HG02943 (cell line): Measurements from ENCODE around the gene HMGCLL1.

ENCODE experiments used
- ATAC-seq: cut with Tn5 transposase; IDR thresholded peaks from one replicate; pipeline ENCODE4 v1.9.1; 2021; ENCODE audit warnings: mild to moderate bottlenecking, low read depth, moderate library complexity; ENCODE audit not compliant: unreplicated experiment

The HMGCLL1 gene

DNA sequence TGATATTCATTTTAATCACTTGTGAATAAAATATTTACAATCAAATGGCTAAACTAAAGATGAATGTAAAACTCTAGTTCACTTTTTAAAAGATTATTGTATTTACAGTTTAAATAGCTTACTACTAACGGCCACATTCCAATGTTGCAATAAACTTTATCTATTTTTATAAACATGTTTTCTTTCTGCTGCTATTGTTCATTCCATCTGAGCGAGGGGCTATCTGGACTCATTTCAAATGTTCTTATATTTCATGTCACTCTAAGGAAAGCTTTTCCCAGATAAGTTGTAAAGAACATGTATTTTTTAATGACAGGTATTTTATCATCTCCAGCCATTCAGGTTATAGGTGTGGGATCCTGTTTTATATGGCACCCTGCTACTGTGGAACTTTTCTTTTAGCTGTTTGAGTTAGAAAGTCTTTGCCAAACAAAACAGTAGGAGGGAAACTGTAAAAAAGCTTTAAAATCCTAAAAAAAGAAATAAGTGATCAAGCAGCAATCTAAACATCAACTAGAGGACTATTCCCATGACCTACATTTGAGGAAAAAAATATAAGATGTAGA lies 42.5 kb downstream of the HMGCLL1 start:
- no peak for ATAC-seq

GRCh38 chr6:55531496-55531895 lies 47.5 kb downstream of the HMGCLL1 start:
- no peak for ATAC-seq

- ATAC-seq: no peak
Measured at GRCh38 chr6:55530931-55531330, 48.1 kb downstream of the HMGCLL1 start.

GRCh38 chr6:55528624-55529023 lies 50.4 kb downstream of the HMGCLL1 start:
- ATAC-seq: no peak

- no peak for ATAC-seq
Measured at GRCh38 chr6:55524441-55524840, 54.6 kb downstream of the HMGCLL1 start.

DNA sequence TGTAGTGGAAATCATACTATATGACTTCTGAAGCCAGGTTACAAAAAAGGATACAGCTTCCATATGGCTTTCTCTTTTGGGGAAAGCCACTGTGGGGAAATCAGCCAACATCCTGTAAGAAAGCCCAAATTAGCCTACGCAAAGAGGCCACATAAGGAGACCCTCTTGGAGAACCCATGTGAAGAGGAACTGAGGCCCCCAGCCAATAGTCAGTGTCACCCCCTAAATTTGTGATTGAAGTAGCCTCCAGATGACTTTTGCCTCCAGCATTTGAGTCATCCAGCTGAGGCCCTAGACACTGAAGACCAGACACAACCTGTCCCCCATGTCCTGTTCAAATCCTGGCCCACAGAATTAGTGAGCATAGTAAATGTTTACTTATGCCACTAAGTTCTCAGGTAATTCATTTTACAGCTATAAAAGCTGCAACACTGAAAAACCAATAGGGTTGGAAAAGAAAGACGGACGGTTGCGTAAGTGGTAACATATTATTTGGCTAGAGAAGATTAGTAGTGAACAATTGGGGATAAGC lies 60.4 kb downstream of the HMGCLL1 start:
- no peak for ATAC-seq

- no peak for ATAC-seq
Measured at GRCh38 chr6:55516736-55517135, 62.3 kb downstream of the HMGCLL1 start.

GRCh38 chr6:55512904-55513303 lies 66.1 kb downstream of the HMGCLL1 start:
- ATAC-seq: no peak

GRCh38 chr6:55511122-55511800 lies 67.7 kb downstream of the HMGCLL1 start:
- no peak for ATAC-seq

- ATAC-seq: no peak
Measured at GRCh38 chr6:55499591-55499990, 79.4 kb downstream of the HMGCLL1 start.

- ATAC-seq: no peak
Measured at GRCh38 chr6:55497694-55498093, 81.3 kb downstream of the HMGCLL1 start.

- no peak for ATAC-seq
Measured at GRCh38 chr6:55496201-55496600, 82.8 kb downstream of the HMGCLL1 start.

GRCh38 chr6:55495277-55495676 lies 83.7 kb downstream of the HMGCLL1 start:
- ATAC-seq: no peak

GRCh38 chr6:55494411-55494810 lies 84.6 kb downstream of the HMGCLL1 start:
- ATAC-seq: no peak

DNA sequence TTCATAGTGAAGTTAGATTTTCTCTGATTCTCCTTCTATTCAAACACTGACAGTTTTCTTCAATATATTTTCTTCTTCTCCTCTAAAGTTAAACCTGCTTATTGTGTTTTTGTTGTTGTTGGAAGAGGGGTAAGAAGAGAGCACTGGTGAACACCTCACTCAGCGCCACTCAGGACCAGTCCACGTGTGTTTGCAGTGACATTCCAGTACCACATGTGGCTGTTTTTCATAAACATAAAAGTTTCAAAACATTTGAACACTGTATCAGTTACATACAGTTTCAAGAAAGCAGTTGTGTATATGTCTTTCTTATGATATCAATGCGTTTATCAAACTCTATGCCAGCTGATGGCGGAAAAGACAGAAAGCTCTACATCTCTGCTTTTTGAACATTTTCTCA lies 86.7 kb downstream of the HMGCLL1 start:
- ATAC-seq: no peak

- no peak for ATAC-seq
Measured at GRCh38 chr6:55490871-55491270, 88.1 kb downstream of the HMGCLL1 start.

DNA sequence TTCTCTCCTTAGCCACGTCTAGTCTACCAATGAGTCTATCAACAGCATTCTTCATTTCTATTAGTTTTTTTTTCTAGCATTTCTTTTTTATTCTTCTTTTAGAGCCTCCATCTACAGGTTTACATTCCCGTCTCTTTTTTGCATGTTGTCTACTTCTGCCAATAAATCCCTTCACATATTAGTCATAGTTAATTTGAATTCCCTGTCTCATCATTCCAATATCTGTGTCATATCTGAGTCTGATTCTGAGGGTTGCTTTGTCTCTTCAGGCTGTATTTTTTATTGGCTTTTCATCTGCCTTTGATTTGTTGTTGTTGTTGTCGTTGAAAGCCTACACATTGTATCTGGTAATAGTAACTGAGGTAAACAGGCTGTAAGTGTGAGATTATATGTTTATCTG lies 104.6 kb downstream of the HMGCLL1 start:
- no peak for ATAC-seq

DNA sequence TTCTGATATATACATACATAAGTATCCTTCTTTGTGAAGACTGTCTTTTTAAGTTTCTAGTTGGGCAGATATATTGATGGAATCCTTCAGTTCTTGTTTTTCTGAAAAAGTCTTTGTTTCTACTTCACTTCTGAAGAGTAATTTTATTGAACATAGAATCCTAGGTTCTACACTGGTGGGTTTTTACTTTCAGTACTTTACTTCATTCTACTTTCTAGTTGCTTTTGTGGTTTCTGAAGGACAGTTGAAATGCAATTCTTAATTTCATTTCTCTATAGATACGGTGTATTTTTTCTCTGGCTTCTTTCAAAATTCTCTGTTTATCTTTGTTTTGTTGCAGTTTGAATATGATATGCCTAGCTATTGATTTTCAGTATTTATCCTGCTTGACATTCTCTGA lies 105.3 kb downstream of the HMGCLL1 start:
- ATAC-seq: no peak

- ATAC-seq: no peak
Measured at GRCh38 chr6:55469951-55470366, 109.0 kb downstream of the HMGCLL1 start.

DNA sequence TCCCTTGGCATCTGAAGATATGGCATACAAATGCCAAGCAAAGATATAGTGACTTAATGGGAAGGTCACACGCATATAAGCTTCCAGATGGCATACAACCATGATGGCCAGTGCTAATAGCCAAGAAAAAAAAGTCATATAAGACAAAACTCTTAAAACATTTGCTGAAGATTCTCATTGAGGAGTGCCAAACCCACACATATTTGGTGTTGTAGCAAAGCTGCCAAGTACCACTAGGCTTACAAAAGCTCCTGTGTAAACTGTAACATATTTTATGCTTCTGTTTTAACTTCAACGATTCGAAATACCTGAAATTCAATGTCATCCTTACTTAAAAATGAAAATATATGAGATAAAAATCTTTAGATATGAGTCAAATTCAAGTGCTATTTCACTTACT lies 123.0 kb downstream of the HMGCLL1 start:
- no peak for ATAC-seq

DNA sequence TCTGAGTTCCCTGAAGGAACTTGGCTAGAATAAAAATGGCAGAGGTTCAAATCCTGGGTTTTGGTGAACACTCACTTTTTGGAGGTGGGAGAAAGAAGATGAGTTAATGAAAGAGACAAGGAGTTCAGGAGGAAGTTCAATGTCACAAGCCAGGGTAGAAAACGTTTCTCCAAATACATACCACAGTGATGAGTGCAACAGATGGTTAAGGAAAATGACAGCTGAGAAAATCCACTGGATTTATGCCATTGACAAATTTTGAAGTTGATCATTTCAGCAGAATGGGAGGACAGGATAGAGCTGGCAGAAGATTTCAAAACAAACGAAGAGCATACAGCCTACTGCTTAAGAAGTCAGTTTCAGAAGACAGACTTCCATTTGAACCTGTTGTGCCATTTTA lies 129.0 kb downstream of the HMGCLL1 start:
- ATAC-seq: no peak

- no peak for ATAC-seq
Measured at GRCh38 chr6:55449225-55449624, 129.8 kb downstream of the HMGCLL1 start.
